NCI-H187 treated with DMSO at 0.1 percent for 48 hours (cell line): ENCODE results near the gene GPATCH8.

Experiments
- DNase-seq: peaks from one replicate; lab custom pipeline; 2025; lab: John Stamatoyannopoulos, UW

GPATCH8 gene

DNA sequence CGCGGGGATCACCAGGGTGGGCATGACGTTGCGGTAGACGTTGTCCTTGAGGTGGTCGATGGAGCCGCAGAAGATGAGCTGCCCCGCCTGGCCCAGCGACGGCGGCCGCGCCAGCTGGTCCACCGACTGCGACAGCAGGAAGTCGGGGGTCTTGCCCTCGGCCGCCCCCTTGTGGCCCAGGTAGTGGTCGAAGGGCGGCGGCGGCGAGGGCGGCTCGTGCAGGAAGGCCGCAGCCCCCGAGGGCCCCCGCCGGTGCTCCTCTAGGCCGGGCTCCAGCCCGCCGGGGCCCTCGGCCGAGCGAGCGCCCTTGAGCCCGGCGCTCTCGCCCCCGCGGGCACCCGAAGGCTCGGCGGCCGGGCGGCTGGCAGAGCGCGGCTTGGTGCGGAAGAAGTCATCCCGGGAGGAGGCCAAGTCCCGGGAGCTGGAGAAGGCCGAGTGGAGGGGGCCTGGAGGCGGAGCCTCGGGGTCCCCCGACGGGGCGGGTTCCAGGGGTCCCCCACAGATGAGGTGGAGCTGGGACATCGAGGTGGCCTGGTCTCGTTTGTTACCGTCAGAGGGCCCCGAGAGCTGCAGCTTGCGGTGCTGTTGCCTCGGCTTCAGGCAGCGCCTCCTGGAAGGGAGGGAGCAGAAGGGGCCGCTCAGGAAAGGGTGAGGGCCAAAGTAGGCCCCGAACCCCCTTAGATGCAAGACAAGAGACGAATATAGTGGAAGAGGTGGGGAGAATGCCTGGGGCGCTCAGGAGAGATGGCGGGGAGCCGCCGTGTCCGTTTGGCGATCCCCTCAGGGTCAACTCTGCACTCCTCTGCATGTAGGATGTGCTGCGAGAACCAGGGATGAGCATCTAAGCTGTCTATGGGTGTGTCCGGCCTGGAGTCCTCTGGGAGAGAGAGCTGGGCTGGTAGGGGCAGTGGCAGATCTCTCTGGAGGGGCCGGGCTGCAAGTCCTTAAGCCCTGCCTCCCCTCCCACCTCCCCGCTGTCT lies 148.3 kb downstream of the GPATCH8 start:
- DNase-seq: no peak

DNA sequence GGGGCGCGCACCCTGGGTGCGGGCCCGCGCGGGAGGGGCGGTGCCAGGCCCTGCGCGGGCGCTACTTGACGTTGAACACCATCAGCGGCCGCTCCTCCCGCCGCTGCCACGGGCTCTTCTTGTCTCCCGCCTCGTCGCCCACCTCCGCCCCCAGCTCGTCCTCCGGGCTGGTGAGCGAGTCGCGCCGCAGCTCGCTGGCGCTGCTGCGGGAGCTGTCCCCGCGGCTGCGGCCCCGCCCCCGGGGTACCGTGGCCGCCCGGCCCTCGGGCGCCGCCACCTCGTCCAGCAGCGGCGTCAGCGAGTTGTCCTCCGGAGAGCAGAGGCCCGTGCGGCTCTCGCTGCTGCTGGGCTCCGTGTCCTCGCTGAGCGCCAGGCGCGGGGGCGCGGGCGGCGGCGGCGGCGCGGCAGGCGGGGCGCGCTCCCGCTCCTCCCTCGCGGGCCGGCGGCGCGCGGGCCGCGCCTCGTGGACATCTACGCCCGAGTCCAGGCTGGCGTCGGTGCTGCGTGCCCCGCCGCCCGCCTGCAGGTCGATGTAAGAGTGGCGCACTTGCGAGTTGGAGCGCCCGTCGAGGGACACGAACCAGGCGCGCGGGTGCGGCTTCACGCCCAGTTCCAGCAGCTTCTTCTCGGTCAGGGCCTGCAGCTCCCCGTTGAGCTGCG lies 149.4 kb downstream of the GPATCH8 start:
- no peak for DNase-seq

DNA sequence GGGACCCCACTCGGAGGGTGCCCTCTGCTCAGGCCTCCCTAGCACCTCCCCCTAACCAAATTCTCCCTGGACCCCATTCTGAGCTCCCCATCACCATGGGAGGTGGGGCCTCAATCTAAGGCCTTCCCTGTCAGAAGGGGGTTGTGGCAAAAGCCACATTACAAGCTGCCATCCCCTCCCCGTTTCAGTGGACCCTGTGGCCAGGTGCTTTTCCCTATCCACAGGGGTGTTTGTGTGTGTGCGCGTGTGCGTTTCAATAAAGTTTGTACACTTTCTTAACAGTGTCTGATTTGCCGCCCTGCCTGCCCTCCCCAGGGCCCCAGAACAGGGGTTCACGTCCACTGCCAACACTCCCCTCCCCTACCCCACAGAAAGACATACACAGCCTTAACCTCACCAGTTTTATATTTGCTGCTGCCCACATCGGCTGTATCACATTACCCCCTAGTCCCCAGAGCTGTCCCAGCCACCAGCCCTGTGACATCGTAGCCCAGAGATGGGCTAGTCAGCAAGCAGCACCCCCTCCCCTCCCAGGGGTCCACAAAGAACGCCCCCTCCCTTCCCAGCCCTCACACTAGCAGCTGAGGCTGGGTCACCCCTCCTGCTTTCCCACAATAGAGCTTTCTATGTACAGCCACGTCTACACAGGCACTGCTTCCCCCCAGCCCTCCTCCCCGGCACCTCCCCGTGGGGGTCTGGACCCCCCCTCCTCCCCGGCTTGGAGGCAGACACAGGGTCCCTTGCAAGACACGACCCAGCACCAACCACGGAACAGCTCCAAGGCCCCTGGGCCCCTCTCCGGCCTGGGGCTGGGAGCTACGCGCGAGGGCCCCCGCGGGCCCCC lies 150.2 kb downstream of the GPATCH8 start:
- no peak for DNase-seq

DNA sequence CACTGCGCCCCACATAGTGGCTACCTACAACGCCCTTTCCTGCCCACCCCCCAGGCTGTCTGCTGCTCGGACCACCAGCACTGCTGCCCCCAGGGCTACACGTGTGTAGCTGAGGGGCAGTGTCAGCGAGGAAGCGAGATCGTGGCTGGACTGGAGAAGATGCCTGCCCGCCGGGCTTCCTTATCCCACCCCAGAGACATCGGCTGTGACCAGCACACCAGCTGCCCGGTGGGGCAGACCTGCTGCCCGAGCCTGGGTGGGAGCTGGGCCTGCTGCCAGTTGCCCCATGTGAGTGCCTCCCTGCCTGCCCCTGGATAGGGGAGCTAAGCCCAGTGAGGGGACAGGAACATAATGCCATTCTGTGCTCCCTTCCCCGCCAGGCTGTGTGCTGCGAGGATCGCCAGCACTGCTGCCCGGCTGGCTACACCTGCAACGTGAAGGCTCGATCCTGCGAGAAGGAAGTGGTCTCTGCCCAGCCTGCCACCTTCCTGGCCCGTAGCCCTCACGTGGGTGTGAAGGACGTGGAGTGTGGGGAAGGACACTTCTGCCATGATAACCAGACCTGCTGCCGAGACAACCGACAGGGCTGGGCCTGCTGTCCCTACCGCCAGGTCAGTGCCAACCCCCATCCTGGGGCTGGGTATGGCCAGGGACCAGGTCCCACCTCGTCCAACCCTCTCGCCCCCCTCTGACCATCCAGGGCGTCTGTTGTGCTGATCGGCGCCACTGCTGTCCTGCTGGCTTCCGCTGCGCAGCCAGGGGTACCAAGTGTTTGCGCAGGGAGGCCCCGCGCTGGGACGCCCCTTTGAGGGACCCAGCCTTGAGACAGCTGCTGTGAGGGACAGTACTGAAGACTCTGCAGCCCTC lies 151.0 kb downstream of the GPATCH8 start:
- no peak for DNase-seq

DNA sequence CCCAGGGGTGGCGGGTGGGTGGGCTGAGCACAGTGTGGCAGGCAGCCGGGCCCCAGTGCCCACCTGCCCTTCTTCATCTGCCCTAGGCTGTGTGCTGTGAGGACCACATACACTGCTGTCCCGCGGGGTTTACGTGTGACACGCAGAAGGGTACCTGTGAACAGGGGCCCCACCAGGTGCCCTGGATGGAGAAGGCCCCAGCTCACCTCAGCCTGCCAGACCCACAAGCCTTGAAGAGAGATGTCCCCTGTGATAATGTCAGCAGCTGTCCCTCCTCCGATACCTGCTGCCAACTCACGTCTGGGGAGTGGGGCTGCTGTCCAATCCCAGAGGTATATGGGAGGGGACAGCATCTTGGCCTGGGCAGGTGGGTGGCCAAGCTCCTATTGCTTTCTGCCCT lies 151.7 kb downstream of the GPATCH8 start:
- DNase-seq: no peak

DNA sequence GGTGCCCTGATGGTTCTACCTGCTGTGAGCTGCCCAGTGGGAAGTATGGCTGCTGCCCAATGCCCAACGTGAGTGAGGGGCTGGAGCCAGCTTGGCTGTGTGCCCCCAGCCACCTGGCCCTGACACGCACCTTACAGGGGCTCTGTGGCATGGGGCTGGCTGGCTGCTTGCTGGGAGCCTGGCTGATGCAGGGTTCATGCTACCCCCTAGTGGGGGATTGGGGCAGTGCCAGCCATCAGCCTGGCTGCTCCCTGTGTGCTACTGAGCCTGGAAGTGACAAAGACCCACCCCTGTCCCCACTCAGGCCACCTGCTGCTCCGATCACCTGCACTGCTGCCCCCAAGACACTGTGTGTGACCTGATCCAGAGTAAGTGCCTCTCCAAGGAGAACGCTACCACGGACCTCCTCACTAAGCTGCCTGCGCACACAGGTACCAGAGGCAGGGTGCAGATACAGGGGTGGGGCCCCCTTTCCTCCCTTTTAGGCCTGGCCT lies 152.4 kb downstream of the GPATCH8 start:
- no peak for DNase-seq

DNA sequence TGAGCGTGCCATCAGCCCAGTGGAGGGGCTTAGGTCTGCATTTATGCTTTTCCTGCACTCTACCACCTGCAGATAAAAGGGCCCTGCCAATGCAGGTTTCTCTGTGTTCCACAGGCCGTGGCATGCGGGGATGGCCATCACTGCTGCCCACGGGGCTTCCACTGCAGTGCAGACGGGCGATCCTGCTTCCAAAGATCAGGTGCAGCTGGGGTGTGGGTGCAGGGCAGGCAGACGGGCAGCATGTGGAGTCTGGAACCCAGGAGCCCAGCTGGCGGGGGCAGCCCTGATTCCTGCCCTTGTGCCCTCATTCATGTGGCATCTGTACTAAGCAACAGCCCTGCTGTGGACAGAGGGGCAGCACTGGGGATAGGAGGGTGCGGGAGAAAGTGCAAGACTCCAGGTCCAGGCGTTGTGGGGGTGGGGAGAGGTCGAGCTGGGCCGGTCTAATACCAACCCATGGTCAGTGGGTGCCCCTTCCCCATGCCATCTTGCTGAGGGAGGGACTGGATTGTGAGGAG lies 153.6 kb downstream of the GPATCH8 start:
- DNase-seq: no peak

DNA sequence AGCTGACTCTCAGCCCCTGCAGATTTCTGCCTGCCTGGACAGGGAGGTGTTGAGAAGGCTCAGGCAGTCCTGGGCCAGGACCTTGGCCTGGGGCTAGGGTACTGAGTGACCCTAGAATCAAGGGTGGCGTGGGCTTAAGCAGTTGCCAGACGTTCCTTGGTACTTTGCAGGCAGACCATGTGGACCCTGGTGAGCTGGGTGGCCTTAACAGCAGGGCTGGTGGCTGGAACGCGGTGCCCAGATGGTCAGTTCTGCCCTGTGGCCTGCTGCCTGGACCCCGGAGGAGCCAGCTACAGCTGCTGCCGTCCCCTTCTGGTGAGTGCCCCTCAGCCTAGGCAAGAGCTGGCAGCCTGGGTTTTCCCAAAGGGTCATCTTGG lies 154.2 kb downstream of the GPATCH8 start:
- DNase-seq: no peak

DNA sequence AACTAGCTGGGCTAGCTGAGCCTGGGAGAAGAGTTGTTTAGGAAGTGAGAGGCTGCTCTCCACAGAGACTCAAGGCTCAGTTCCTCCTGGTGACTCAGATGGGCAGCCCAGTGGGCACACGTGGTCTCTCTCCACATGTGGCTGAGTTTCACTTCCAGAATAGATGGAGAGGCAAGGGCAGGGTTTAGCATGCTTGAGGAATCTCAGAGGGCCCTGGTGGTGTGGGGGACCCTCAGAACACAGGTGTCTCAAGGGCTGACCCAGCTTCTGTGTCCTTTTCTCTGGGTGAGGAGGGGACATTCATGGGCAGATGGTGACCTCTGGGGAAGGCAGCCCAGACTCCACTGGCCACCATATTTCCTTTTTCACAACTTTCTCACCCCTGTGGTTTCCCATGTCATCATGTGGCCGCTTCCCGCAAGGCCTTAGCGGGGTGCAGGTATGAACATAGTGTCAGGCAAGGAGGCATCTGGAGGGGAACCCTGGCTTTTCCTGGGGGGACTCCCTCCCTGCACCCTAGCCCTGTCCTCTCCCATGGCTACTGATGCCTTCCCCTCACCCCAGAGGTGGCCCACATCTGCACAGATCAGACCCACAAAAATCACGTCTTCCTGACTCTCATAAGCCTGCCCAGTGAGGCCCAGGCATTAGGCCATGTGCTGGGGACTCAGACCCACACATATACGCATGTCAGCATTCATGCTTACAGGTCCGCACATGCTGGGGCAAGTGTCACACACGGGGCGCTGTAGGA lies 154.8 kb downstream of the GPATCH8 start:
- no peak for DNase-seq
